H9 (cell line): ENCODE results near the gene MTRF1. TPM values are rescaled to one million over a fixed set of nuclear protein-coding genes. Genes with fewer than 3 reads are reported as not detected.

Experiments used
- DNase-seq: peaks from one replicate; pipeline ENCODE4 v3.0.0-alpha.2; 2017
- H2AFZ ChIP-seq: one replicate; pipeline ENCODE4 v1.6.1; 2013; ENCODE audit warnings: mild to moderate bottlenecking, low read length, control low read depth, moderate library complexity
- H2AK5ac ChIP-seq: 2 replicates; pipeline ENCODE4 v1.6.1; 2013; ENCODE audit warnings: low read length, control low read depth, mixed read lengths; ENCODE audit not compliant: insufficient read length
- H2BK120ac ChIP-seq: one replicate; pipeline ENCODE4 v1.6.1; 2013; ENCODE audit warnings: low read depth, mild to moderate bottlenecking, low read length, control low read depth, inconsistent platforms; ENCODE audit not compliant: poor library complexity, severe bottlenecking
- H2BK12ac ChIP-seq: 2 replicates; pipeline ENCODE4 v1.6.1; 2013; ENCODE audit warnings: low read length, control low read depth, mixed read lengths, low read depth; ENCODE audit not compliant: insufficient read length
- H2BK15ac ChIP-seq: 2 replicates; pipeline ENCODE4 v1.6.1; 2013; ENCODE audit warnings: low read depth, low read length, control low read depth
- H2BK20ac ChIP-seq: one replicate; pipeline ENCODE4 v1.6.1; 2013; ENCODE audit warnings: low read depth, mild to moderate bottlenecking, low read length, control low read depth, inconsistent platforms; ENCODE audit not compliant: poor library complexity, severe bottlenecking
- H2BK5ac ChIP-seq: 2 replicates; pipeline ENCODE4 v1.6.1; 2013; ENCODE audit warnings: low read length, control low read depth, mixed read lengths; ENCODE audit not compliant: insufficient read length
- H3K14ac ChIP-seq: 2 replicates; pipeline ENCODE4 v1.6.1; 2013; ENCODE audit warnings: low read length, control low read depth; ENCODE audit not compliant: insufficient read depth
- H3K18ac ChIP-seq: 2 replicates; pipeline ENCODE4 v1.6.1; 2013; ENCODE audit warnings: low read depth, mild to moderate bottlenecking, mixed read lengths, low read length, control low read depth; ENCODE audit not compliant: insufficient read length
- H3K23ac ChIP-seq: 2 replicates; pipeline ENCODE4 v1.6.1; 2013; ENCODE audit warnings: low read length, control low read depth, mixed read lengths, low read depth; ENCODE audit not compliant: insufficient read length
- H3K23me2 ChIP-seq: 2 replicates; pipeline ENCODE4 v1.6.1; 2013; ENCODE audit warnings: low read depth, mild to moderate bottlenecking, mixed read lengths, low read length, control low read depth; ENCODE audit not compliant: insufficient read length, poor library complexity, severe bottlenecking
- H3K27ac ChIP-seq: 2 replicates; pipeline ENCODE4 v1.5.1; 2013; ENCODE audit warnings: low read length, control low read depth, mixed read lengths, low read depth; ENCODE audit not compliant: insufficient read length
- H3K27me3 ChIP-seq: 2 replicates; pipeline ENCODE4 v1.6.1; 2013; ENCODE audit warnings: low read length, control low read depth, inconsistent platforms; ENCODE audit not compliant: insufficient read depth
- H3K4ac ChIP-seq: 2 replicates; pipeline ENCODE4 v1.6.1; 2013; ENCODE audit warnings: low read depth, mild to moderate bottlenecking, control low read depth, inconsistent platforms, low read length, moderate library complexity
- H3K4me1 ChIP-seq: 2 replicates; pipeline ENCODE4 v1.6.1; 2013; ENCODE audit warnings: low read length, control low read depth, inconsistent platforms; ENCODE audit not compliant: insufficient read depth
- H3K4me2 ChIP-seq: 2 replicates; pipeline ENCODE4 v1.6.1; 2013; ENCODE audit warnings: low read length, control low read depth, mixed read lengths; ENCODE audit not compliant: insufficient read length, insufficient read depth
- H3K56ac ChIP-seq: 2 replicates; pipeline ENCODE4 v1.6.1; 2013; ENCODE audit warnings: low read depth, mild to moderate bottlenecking, mixed read lengths, low read length, control low read depth; ENCODE audit not compliant: insufficient read length
- H3K79me1 ChIP-seq: 2 replicates; pipeline ENCODE4 v1.6.1; 2013; ENCODE audit warnings: low read depth, mild to moderate bottlenecking, moderate library complexity, low read length, control low read depth, inconsistent platforms; ENCODE audit not compliant: insufficient read depth, poor library complexity, severe bottlenecking
- H3K79me2 ChIP-seq: 2 replicates; pipeline ENCODE4 v1.6.1; 2013; ENCODE audit warnings: low read length, control low read depth, inconsistent platforms; ENCODE audit not compliant: insufficient read depth
- H3K9ac ChIP-seq: 2 replicates; pipeline ENCODE4 v1.6.1; 2013; ENCODE audit warnings: low read length, control low read depth, mixed read lengths; ENCODE audit not compliant: insufficient read length; ENCODE audit errors: extremely low read depth
- H3K9me3 ChIP-seq: one replicate; pipeline ENCODE4 v1.6.1; 2013; ENCODE audit warnings: low read depth, low read length, inconsistent platforms; ENCODE audit not compliant: control insufficient read depth
- H3T11ph ChIP-seq: one replicate; pipeline ENCODE4 v1.6.1; 2013; ENCODE audit warnings: mild to moderate bottlenecking, low read length, control low read depth, inconsistent platforms
- H4K20me1 ChIP-seq: one replicate; pipeline ENCODE4 v1.6.1; 2013; ENCODE audit not compliant: control insufficient read depth, insufficient read length, insufficient read depth
- H4K5ac ChIP-seq: 2 replicates; pipeline ENCODE4 v1.6.1; 2013; ENCODE audit warnings: low read depth, mild to moderate bottlenecking, mixed read lengths, low read length, control low read depth; ENCODE audit not compliant: insufficient read length
- H4K8ac ChIP-seq: replicated peaks from 2 replicates; pipeline ENCODE4 v1.6.1; 2013; ENCODE audit warnings: low read length, control low read depth, mixed read lengths, low read depth; ENCODE audit not compliant: insufficient read length
- H4K91ac ChIP-seq: 2 replicates; pipeline ENCODE4 v1.6.1; 2013; ENCODE audit warnings: low read depth, mild to moderate bottlenecking, moderate library complexity, mixed read lengths, low read length, control low read depth; ENCODE audit not compliant: insufficient read length
- H3K27ac Mint-ChIP-seq, 3 experiments: 2 replicates in 2 of 3; 3 replicates in 1 of 3; pipeline ENCODE4 v1.8.0; 2020 to 2021; ENCODE audit warnings: mixed read lengths in 3 of 3, mild to moderate bottlenecking in 1 of 3, moderate library complexity in 1 of 3
- H3K27me3 Mint-ChIP-seq: 2 replicates; pipeline ENCODE4 v1.8.0; 2021; ENCODE audit warnings: low read depth, mild to moderate bottlenecking, moderate library complexity, mixed read lengths
- H3K36me3 Mint-ChIP-seq, 3 experiments: 2 replicates in 2 of 3; 3 replicates in 1 of 3; pipeline ENCODE4 v1.8.0; 2020 to 2021; ENCODE audit warnings: low read depth in 3 of 3, mixed read lengths in 3 of 3; ENCODE audit not compliant: insufficient read depth in 1 of 3
- H3K4me1 Mint-ChIP-seq, 2 experiments: 2 replicates each; pipeline ENCODE4 v1.8.0; 2020; ENCODE audit warnings: mixed read lengths in 2 of 2
- H3K4me3 Mint-ChIP-seq, 2 experiments: 2 replicates in 1 of 2; 3 replicates in 1 of 2; pipeline ENCODE4 v1.8.0; 2020 to 2021; ENCODE audit warnings: mild to moderate bottlenecking in 2 of 2, mixed read lengths in 2 of 2, moderate library complexity in 1 of 2
- H3K9me3 Mint-ChIP-seq, 2 experiments: 2 replicates in 1 of 2; 3 replicates in 1 of 2; pipeline ENCODE4 v1.8.0; 2020; ENCODE audit warnings: mild to moderate bottlenecking in 2 of 2, mixed read lengths in 2 of 2, moderate library complexity in 1 of 2
- CTCF ChIP-seq: fragments of 200-600 bp; sonication (generic); conservative IDR thresholded peaks from 3 replicates; pipeline ENCODE4 v1.8.0; 2021; ENCODE audit warnings: antibody characterized with exemption, mild to moderate bottlenecking
- total RNA-seq: library from RNA; stranded (reverse); gene quantifications from 2 replicates; pipeline ENCODE4 v1.2.1, GENCODE V29; 2021

Gene MTRF1
- total RNA-seq, 1 experiment from 2014 or later, result 16.2 TPM

- Histone ChIP-seq H4K20me1 (no peaks in the 10 kb centered on the region), H2BK12ac (no peak overlapping the region), H3K27me3 (no peaks in the 10 kb centered on the region), H2BK120ac (no peak overlapping the region), H3K14ac (no peak overlapping the region), H3K18ac (no peak overlapping the region), H3K9me3 (no peaks in the 10 kb centered on the region), H2AK5ac (no peak overlapping the region), H3K27ac (no peak overlapping the region), H3K56ac (no peak overlapping the region), H4K5ac (no peak overlapping the region), H2BK15ac (no peak overlapping the region), H3K4me1 (no peaks in the 10 kb centered on the region), H3T11ph (no peak overlapping the region), H3K9ac (no peak overlapping the region), H2BK20ac (no peak overlapping the region), H3K79me2 (no peaks in the 10 kb centered on the region), H4K8ac (no peak overlapping the region), H3K23me2 (no peaks in the 10 kb centered on the region), H3K23ac (no peak overlapping the region), H4K91ac (no peak overlapping the region), H2AFZ (no peak overlapping the region), H3K4ac (no peak overlapping the region), H3K79me1 (no peaks in the 10 kb centered on the region), H2BK5ac (no peak overlapping the region), H3K4me2 (no peak overlapping the region)
- Mint-ChIP-seq H3K36me3 (peaks cover 18 to 66% (median 61%) of the 10 kb centered on the region in 3 experiments), H3K4me3 (no peak overlapping the region), H3K4me1 (peaks cover 0 to 2% of the 10 kb centered on the region in 2 experiments; a peak in 1 of 4 replicates), H3K27me3 (no peaks in the 10 kb centered on the region), H3K9me3 (no peaks in the 10 kb centered on the region), H3K27ac (no peak overlapping the region)
- TF ChIP-seq CTCF, result no peak
- DNase-seq, result no peak
These were observed 5.8 kb downstream of the MTRF1 start for GRCh38 chr13:41257535-41257934.
